Mucosa of gallbladder (tissue), 1 donor: ENCODE measurements around the gene FSTL4. TPM values are rescaled to one million over a fixed set of nuclear protein-coding genes. Genes with fewer than 3 reads are reported as not detected.

Experiments used
- DNase-seq: peaks from one replicate; pipeline ENCODE4 v3.0.0-alpha.2; 2020; ENCODE audit warnings: low spot score
- total RNA-seq: library from RNA; stranded (reverse); gene quantifications from one replicate; pipeline ENCODE4 v1.2.1, GENCODE V29; 2021
- donor health status: DM: no; HTN: no; CAD: no.

Gene FSTL4
- total RNA-seq, 1 donor from 2014 or later: 0.58 TPM

GRCh38 chr5:133323494-133324457, 288.6 kb downstream of the FSTL4 start:
- no peak for DNase-seq

DNA sequence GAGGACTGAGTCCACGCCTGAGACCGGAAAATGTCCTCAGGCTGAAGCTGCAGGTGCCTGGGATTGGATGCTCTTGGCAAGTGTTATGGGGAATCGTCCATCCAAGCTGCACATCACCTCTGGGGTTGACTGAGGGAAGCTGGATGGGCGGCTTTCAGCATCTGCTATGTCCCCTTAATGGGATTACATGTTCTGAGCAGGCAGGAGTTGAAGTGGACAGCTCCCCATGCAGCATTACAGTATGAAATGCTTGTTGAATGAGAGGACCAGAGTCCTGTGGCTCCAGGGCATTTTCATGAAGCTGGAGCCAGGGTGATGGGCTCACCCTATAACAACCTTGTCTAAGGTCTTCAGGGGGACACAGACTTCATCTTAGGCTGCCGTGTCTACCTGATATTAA, 289.6 kb downstream of the FSTL4 start:
- no peak for DNase-seq

- DNase-seq: no peak
Observed at GRCh38 chr5:133321833-133322420, 290.4 kb downstream of the FSTL4 start.

GRCh38 chr5:133321286-133321832, 291.0 kb downstream of the FSTL4 start:
- DNase-seq: no peak

DNA sequence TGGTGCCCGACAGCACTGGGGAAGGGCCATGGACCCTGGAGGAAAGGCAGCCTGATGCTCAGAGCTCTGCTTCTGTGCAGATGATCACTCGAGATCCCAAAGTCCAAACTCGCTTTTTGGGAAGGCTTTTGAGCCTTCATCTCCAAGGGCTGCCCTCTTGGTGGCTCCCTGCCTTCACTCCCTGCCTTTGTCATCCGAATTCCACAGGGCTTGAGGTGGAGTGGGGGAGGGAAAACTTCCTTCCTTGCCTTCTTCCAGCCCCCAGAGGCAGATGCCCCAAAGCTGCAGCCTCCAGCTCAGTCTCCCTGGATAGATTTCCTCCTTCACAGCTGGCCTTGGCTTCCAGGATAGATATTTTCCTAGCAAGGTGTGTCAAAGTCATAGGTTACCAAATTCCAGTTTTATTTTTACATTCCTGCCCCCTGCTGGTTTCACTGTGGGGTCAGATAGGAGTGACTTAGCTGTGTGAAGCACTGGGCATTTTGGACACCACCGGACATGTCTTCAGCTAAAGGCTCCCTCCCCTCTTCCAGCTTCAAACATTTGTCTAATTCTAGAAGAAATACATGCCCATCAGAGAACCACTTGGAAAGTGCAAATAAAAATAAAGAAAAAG, 292.3 kb downstream of the FSTL4 start:
- no peak for DNase-seq

DNA sequence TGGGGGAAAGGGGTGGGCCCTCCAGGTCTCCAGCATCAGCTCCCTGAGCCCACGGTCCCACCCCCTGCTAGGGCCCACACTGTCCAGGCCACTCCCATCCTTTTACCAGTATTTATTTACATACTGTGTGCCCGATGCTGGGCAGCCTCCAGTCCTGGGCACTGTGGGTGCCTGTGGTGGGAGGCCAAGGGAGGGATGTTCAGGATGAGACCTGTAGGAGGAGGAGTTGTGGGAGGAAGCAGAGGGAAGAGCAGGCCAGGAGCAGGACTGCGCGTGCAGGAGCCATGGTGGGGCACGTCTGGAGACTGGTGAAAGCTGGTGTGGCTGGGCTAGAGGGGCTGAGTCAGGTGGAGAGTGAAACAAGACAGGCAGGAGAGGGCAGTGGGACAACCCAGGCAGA, 293.1 kb downstream of the FSTL4 start:
- no peak for DNase-seq

DNA sequence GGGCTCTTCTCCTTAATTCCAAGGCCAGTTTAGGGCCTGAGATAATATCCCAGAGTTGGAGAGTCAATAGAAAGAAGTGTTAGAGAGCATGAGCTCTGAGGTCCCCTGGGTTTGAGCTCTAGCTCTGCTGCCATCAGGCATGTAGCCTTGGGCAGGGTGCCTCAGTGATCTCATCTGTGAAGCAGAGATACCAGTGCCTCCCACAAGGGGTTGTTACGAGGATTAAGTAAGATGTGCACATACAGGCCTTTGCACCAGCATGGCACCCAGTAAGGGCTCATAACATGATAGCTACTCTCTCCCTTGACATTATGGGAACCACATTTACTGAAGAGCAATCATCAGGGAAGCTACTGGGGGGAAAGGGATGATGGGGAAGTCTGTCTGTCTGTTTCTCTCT, 294.8 kb downstream of the FSTL4 start:
- no peak for DNase-seq

GRCh38 chr5:133316346-133317343, 295.7 kb downstream of the FSTL4 start:
- no peak for DNase-seq

DNA sequence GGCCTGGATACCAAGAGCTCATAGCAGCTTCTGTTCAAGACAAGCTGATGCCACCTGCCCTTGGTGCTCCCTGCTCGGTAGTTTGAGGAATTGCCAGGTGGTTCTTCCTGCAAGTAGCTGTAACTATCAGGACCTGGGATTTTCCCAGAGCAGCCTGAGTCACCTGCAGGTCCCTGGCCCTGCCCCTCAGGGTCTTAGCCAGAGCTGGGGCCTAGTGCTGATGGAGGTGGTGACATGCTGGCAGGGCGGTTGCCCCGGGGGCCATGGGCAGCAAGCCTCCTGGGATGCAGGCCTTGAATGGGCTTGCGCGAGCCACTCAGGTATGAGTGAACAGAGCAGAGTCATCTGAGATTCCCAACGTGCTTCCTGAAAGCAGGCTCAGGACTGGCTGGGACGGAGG, 298.3 kb downstream of the FSTL4 start:
- DNase-seq: no peak

DNA sequence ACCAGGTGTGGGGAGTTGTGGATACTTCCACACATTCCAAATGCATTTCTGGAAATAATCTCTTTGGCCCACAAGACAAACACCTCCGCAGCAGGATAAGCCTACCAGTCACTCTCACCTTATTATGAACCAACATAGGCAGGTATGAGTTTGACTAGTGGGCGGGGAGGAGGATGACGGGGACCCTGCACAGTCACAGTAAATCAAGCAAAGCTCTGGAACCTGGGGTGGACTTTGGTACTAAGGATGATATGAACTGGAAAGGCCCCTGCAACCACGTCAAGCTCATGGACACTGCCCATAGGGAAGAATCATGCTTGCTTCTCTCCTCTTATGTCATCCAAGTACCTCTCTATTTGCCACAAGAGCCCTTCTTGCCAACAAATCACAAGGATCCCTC, 301.2 kb downstream of the FSTL4 start:
- DNase-seq: no peak

GRCh38 chr5:133309984-133310621, 302.2 kb downstream of the FSTL4 start:
- DNase-seq: no peak

DNA sequence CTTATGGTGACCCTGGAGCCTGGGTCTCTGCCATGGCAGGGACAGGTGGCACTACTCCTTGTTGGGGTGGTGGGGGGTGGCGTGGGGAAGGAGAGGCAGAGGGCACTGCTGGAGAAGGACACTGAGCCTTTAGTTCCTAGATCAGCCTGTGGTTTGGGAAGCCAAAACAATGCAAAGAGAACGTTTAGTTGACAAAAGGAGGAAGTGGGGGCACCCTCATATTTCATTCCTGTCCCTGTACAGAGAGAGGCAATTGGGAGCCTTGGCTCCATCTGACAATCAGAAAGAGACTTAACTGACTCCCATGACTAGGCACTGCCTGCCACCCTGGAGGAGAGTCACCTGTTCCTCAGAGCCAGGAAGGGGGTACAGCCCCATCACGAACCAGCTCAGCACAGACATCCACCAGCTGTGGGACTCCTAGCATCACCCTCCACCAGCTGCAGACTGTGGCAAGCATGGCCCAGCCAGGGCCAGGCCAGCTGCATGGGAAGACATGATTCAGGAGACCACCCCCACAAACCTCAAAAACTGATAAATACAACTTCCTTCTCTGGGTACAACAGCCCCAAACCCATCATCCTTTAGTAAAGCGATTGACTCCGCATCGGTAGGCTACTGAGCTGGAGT, 303.1 kb downstream of the FSTL4 start:
- no peak for DNase-seq

GRCh38 chr5:133307275-133307674, 305.1 kb downstream of the FSTL4 start:
- DNase-seq: no peak

DNA sequence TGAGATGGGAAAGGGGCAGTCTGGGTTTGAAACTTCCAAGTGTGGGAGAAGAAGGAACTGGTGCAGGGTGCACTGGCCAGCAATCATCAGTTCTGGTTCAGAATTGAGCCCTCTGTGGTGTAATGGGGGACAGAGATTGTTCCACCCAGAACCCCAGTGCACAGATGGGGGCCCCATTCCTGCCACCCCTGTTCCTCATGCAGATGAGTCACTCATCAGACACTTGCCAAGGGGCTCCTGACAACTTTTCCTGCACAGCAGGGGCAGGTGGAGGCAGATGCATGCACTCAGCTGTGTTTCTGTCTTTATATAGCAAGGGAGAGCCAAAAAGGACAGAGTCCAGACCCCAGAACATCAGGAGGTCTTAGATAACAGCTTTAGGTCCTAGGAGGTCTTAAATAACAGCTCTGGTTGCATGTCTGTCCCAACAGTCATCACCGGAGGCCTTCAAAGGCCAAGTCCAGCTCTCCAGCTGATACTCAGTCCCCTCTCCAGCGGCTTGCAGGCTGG, 307.6 kb downstream of the FSTL4 start:
- DNase-seq: no peak

DNA sequence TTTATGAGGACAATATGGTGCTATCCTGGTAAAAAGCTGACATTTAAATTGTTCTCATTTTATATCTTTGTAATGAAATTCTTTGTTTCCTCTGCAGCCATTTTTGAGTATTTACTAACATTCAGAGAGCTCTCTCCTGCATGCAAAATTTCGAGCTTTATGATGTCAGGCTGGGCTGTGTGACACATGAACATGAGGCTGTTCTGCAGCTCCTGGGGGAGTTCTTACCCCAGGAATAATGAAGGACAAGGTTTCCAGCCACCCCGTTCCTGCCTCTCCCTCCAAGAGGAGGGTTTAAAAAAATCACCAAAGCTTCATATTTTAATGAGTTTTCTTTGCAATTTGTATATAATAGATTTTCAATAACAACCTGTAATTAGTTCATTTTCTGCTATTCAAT, 308.2 kb downstream of the FSTL4 start:
- no peak for DNase-seq

- DNase-seq: no peak
Observed at GRCh38 chr5:133303298-133303697, 309.0 kb downstream of the FSTL4 start.

- DNase-seq: no peak
Observed at GRCh38 chr5:133299728-133300127, 312.6 kb downstream of the FSTL4 start.

DNA sequence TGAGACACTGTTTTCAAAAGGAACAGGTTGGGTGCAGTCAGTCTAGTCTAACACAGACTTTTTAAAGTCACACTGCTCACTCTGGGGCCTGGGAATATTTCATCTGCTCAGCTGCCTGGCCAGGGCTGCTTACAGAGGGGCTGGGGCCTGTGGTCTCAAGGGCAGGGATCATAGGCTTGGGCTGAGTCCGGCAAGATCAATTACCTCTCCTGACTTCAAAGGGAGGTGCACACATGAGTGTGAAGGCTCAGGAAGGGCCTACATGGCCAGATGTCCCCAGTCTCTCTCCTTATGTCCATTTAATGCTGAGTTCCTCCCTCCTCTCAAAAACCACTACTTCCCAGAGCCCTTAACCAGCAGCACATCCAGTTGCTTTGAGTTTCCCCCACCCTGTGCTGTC, 313.3 kb downstream of the FSTL4 start:
- no peak for DNase-seq

DNA sequence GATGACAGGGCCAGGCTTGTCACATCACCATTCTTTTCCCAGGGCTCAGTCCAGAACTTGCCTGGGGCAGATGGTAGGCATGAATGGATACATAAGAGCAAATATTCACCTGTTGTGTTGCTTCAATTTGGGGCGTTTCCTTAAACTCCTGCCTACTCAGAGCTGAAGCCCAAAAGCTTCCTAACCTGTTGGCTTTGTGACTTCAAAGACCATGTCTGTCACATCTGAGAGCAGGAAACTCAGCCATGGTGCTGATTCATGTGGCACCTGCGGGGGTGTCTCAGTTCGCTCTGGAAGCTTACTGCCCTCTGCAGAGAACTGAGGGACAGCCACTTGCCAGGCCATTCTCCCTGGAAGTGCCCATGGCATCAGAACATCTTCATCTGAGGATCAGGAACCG, 313.9 kb downstream of the FSTL4 start:
- no peak for DNase-seq

GRCh38 chr5:133297293-133297692, 315.0 kb downstream of the FSTL4 start:
- no peak for DNase-seq
